Activated T-helper 17 cell treated with anti-CD3 and anti-CD28 coated beads, Interleukin-2, amount 50 U/mL, for 72 hours (primary cell): ENCODE data around the gene NOL12. TPM values are rescaled to one million over a fixed set of nuclear protein-coding genes. Genes with fewer than 3 reads are reported as not detected.

Experiments used
- ATAC-seq: fragments of 150-1000 bp; cut with Tn5 transposase; replicated peaks from 2 replicates; pipeline ENCODE4 v1.10.0; 2021; ENCODE audit warnings: mild to moderate bottlenecking, moderate library complexity
- H3K27ac Mint-ChIP-seq: one replicate; pipeline ENCODE4 v1.8.0; 2022; ENCODE audit warnings: mixed read lengths
- H3K27me3 Mint-ChIP-seq: one replicate; pipeline ENCODE4 v1.8.0; 2022; ENCODE audit warnings: mixed read lengths
- H3K36me3 Mint-ChIP-seq: one replicate; pipeline ENCODE4 v1.8.0; 2022; ENCODE audit warnings: low read depth, mild to moderate bottlenecking, mixed read lengths
- H3K4me1 Mint-ChIP-seq: one replicate; pipeline ENCODE4 v1.8.0; 2022; ENCODE audit warnings: mixed read lengths
- H3K4me3 Mint-ChIP-seq: one replicate; pipeline ENCODE4 v1.8.0; 2022; ENCODE audit warnings: mild to moderate bottlenecking, mixed read lengths
- H3K9me3 Mint-ChIP-seq: one replicate; pipeline ENCODE4 v1.8.0; 2022; ENCODE audit warnings: mixed read lengths
- total RNA-seq, 2 donors: library from RNA; stranded (reverse); gene quantifications; one replicate each; pipeline ENCODE4 v1.2.3, GENCODE V29; 2022

Gene NOL12
- total RNA-seq, 2 donors from 2014 or later: 22.1 to 46.1 TPM

GRCh38 chr22:37731804-37732471 is 45.8 kb downstream of the NOL12 start:
- no peak for ATAC-seq
- Mint-ChIP-seq H3K27ac (peak overlapping the region; percentile 36), H3K4me1 (no peaks in the 10 kb centered on the region), H3K4me3 (no peak overlapping the region), H3K36me3 (no peaks in the 10 kb centered on the region), H3K9me3 (no peaks in the 10 kb centered on the region), H3K27me3 (no peaks in the 10 kb centered on the region)

- ATAC-seq: no peak
- peaks cover under 1% of the 10 kb centered on the region for H3K27me3 Mint-ChIP-seq
- H3K4me3 Mint-ChIP-seq: no peak overlapping the region
- H3K9me3 Mint-ChIP-seq: no peaks in the 10 kb centered on the region
- H3K36me3 Mint-ChIP-seq: no peaks in the 10 kb centered on the region
- peak overlapping the region; percentile 36 for H3K27ac Mint-ChIP-seq
- no peaks in the 10 kb centered on the region for H3K4me1 Mint-ChIP-seq
Measured at GRCh38 chr22:37732699-37733607, 46.8 kb downstream of the NOL12 start.

GRCh38 chr22:37733625-37734401 is 47.7 kb downstream of the NOL12 start:
- no peaks in the 10 kb centered on the region for H3K36me3 Mint-ChIP-seq
- H3K27me3 Mint-ChIP-seq: peaks cover 5% of the 10 kb centered on the region
- peaks cover 3% of the 10 kb centered on the region for H3K4me1 Mint-ChIP-seq
- no peak for ATAC-seq
- H3K4me3 Mint-ChIP-seq: no peak overlapping the region
- H3K9me3 Mint-ChIP-seq: no peaks in the 10 kb centered on the region
- no peak overlapping the region for H3K27ac Mint-ChIP-seq

GRCh38 chr22:37734402-37734700 is 48.2 kb downstream of the NOL12 start:
- no peak for ATAC-seq
- H3K4me3 Mint-ChIP-seq: no peak overlapping the region
- no peaks in the 10 kb centered on the region for H3K9me3 Mint-ChIP-seq
- peaks cover 5% of the 10 kb centered on the region for H3K27me3 Mint-ChIP-seq
- no peak overlapping the region for H3K27ac Mint-ChIP-seq
- no peaks in the 10 kb centered on the region for H3K36me3 Mint-ChIP-seq
- peaks cover 3% of the 10 kb centered on the region for H3K4me1 Mint-ChIP-seq

GRCh38 chr22:37734964-37735451 is 48.9 kb downstream of the NOL12 start:
- ATAC-seq: no peak
- H3K9me3 Mint-ChIP-seq: no peaks in the 10 kb centered on the region
- no peak overlapping the region for H3K4me3 Mint-ChIP-seq
- H3K36me3 Mint-ChIP-seq: no peaks in the 10 kb centered on the region
- no peak overlapping the region for H3K27ac Mint-ChIP-seq
- peaks cover 7% of the 10 kb centered on the region for H3K27me3 Mint-ChIP-seq
- peaks cover 3% of the 10 kb centered on the region for H3K4me1 Mint-ChIP-seq

- no peak overlapping the region for H3K27ac Mint-ChIP-seq
- ATAC-seq: no peak
- H3K9me3 Mint-ChIP-seq: no peaks in the 10 kb centered on the region
- peaks cover 3% of the 10 kb centered on the region for H3K4me1 Mint-ChIP-seq
- no peak overlapping the region for H3K4me3 Mint-ChIP-seq
- peaks cover 7% of the 10 kb centered on the region for H3K27me3 Mint-ChIP-seq
- H3K36me3 Mint-ChIP-seq: no peaks in the 10 kb centered on the region
Measured at GRCh38 chr22:37739035-37739434, 52.9 kb downstream of the NOL12 start.

- Mint-ChIP-seq H3K27me3 (peaks cover 7% of the 10 kb centered on the region), H3K36me3 (no peaks in the 10 kb centered on the region), H3K4me1 (peaks cover 3% of the 10 kb centered on the region), H3K27ac (no peak overlapping the region), H3K9me3 (no peaks in the 10 kb centered on the region), H3K4me3 (no peak overlapping the region)
- ATAC-seq: no peak
Measured at GRCh38 chr22:37739611-37740049, 53.5 kb downstream of the NOL12 start.

GRCh38 chr22:37740455-37741311 is 54.5 kb downstream of the NOL12 start:
- no peak for ATAC-seq
- Mint-ChIP-seq H3K36me3 (no peaks in the 10 kb centered on the region), H3K4me3 (no peak overlapping the region), H3K27me3 (peaks cover 7% of the 10 kb centered on the region), H3K4me1 (peaks cover 3% of the 10 kb centered on the region), H3K9me3 (no peaks in the 10 kb centered on the region), H3K27ac (no peak overlapping the region)

- no peaks in the 10 kb centered on the region for H3K9me3 Mint-ChIP-seq
- H3K27me3 Mint-ChIP-seq: peaks cover 7% of the 10 kb centered on the region
- ATAC-seq: no peak
- no peak overlapping the region for H3K27ac Mint-ChIP-seq
- H3K4me1 Mint-ChIP-seq: peaks cover 3% of the 10 kb centered on the region
- H3K36me3 Mint-ChIP-seq: no peaks in the 10 kb centered on the region
- H3K4me3 Mint-ChIP-seq: no peak overlapping the region
Measured at GRCh38 chr22:37741312-37741795, 55.2 kb downstream of the NOL12 start.

GRCh38 chr22:37742376-37743171 is 56.4 kb downstream of the NOL12 start:
- Mint-ChIP-seq H3K27me3 (peaks cover 7% of the 10 kb centered on the region), H3K4me1 (peaks cover 4% of the 10 kb centered on the region), H3K4me3 (no peak overlapping the region), H3K36me3 (no peaks in the 10 kb centered on the region), H3K27ac (no peak overlapping the region), H3K9me3 (no peaks in the 10 kb centered on the region)
- no peak for ATAC-seq
